ENCODE data around the gene PLAAT5. TPM values are rescaled to one million over a fixed set of nuclear protein-coding genes. Genes with fewer than 3 reads are reported as not detected.

The PLAAT5 gene
- total RNA-seq, 1 donor from 2014 or later = 3.7 TPM

- Histone ChIP-seq H3K9ac (ENCODE audit: low read depth in 1 of 3, low read length in 3 of 3) (no peak overlapping the region), H3K4me3 (ENCODE audit: low read length in 3 of 3) (no peak overlapping the region), H3K27ac (ENCODE audit: low read depth, low read length) (no peak overlapping the region), H3K27me3 (ENCODE audit: control insufficient read depth in 3 of 3, insufficient read depth in 3 of 3, low read length in 3 of 3) (no peaks in the 10 kb centered on the region), H3K4me1 (ENCODE audit: control insufficient read depth in 3 of 3, insufficient read depth in 3 of 3, low read length in 3 of 3) (peaks cover 3 to 9% (median 6%) of the 10 kb centered on the region in 3 donors), H3K9me3 (ENCODE audit: control insufficient read depth in 3 of 3, low read length in 3 of 3) (no peaks in the 10 kb centered on the region), H3K36me3 (ENCODE audit: control insufficient read depth in 3 of 3, insufficient read depth in 3 of 3, low read length in 3 of 3) (no peaks in the 10 kb centered on the region)
Observed at GRCh38 chr11:63516109-63516508, 25.1 kb upstream of the PLAAT5 start.

GRCh38 chr11:63512816-63513215, 21.8 kb upstream of the PLAAT5 start:
- Histone ChIP-seq H3K9me3 (ENCODE audit: control insufficient read depth in 3 of 3, low read length in 3 of 3) (no peaks in the 10 kb centered on the region), H3K4me1 (ENCODE audit: control insufficient read depth in 3 of 3, insufficient read depth in 3 of 3, low read length in 3 of 3) (peaks cover 15 to 33% (median 24%) of the 10 kb centered on the region in 3 donors), H3K36me3 (ENCODE audit: control insufficient read depth in 3 of 3, insufficient read depth in 3 of 3, low read length in 3 of 3) (no peaks in the 10 kb centered on the region), H3K4me3 (ENCODE audit: low read length in 3 of 3) (no peak overlapping the region), H3K9ac (ENCODE audit: low read depth in 1 of 3, low read length in 3 of 3) (peak overlapping the region in 1 of 3 donors; percentile 17), H3K27me3 (ENCODE audit: control insufficient read depth in 3 of 3, insufficient read depth in 3 of 3, low read length in 3 of 3) (no peaks in the 10 kb centered on the region), H3K27ac (ENCODE audit: low read depth, low read length) (no peak overlapping the region)

DNA sequence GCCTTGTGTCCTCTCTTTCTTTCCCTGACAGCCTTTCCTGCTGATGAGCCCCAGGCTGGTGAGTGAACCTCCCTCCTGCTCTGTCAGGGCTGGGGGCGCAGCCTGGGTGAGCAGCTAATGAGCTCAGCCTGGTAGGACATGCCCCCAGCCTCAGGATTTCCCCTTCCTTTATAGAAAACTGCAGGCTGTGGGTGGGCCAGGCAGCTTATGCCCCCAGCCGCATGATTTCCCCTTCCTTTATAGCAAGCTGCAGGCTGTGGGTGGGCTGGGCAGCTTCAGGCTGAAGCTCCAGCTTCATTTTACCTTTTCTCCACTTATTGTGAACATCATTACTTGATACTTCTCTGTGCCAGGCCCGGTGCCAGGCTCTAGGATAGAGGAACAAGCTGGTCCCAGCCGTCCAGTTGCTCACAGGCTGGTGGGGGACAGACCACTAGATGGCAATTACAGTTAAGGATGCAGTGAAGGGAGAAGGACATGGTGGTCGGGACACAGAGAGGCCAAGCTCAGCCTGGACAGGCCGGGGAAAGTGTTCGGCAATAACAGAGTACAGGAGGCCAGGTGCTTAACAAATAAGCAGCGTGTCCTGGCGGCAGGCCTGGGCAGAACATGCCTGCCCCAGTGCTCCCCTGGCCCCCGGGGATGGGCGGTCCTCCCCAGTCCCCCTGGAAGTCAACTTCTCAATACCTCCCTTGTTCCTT, 20.2 kb upstream of the PLAAT5 start:
- Histone ChIP-seq H3K36me3 (ENCODE audit: control insufficient read depth in 3 of 3, insufficient read depth in 3 of 3, low read length in 3 of 3) (no peaks in the 10 kb centered on the region), H3K27me3 (ENCODE audit: control insufficient read depth in 3 of 3, insufficient read depth in 3 of 3, low read length in 3 of 3) (no peaks in the 10 kb centered on the region), H3K4me1 (ENCODE audit: control insufficient read depth in 3 of 3, insufficient read depth in 3 of 3, low read length in 3 of 3) (peaks cover 15 to 40% (median 25%) of the 10 kb centered on the region in 3 donors), H3K27ac (ENCODE audit: low read depth, low read length) (no peak overlapping the region), H3K4me3 (ENCODE audit: low read length in 3 of 3) (no peak overlapping the region), H3K9ac (ENCODE audit: low read depth in 1 of 3, low read length in 3 of 3) (peak overlapping the region in 2 of 3 donors; percentile 54 to 66), H3K9me3 (ENCODE audit: control insufficient read depth in 3 of 3, low read length in 3 of 3) (no peaks in the 10 kb centered on the region)

- Histone ChIP-seq H3K9me3 (ENCODE audit: control insufficient read depth in 3 of 3, low read length in 3 of 3) (no peaks in the 10 kb centered on the region), H3K27ac (ENCODE audit: low read depth, low read length) (peak overlapping the region; percentile 66), H3K4me3 (ENCODE audit: low read length in 3 of 3) (no peak overlapping the region), H3K9ac (ENCODE audit: low read depth in 1 of 3, low read length in 3 of 3) (peak overlapping the region in 2 of 3 donors; percentile 54 to 66), H3K36me3 (ENCODE audit: control insufficient read depth in 3 of 3, insufficient read depth in 3 of 3, low read length in 3 of 3) (no peaks in the 10 kb centered on the region), H3K27me3 (ENCODE audit: control insufficient read depth in 3 of 3, insufficient read depth in 3 of 3, low read length in 3 of 3) (no peaks in the 10 kb centered on the region), H3K4me1 (ENCODE audit: control insufficient read depth in 3 of 3, insufficient read depth in 3 of 3, low read length in 3 of 3) (peaks cover 15 to 45% (median 29%) of the 10 kb centered on the region in 3 donors)
Observed at GRCh38 chr11:63510360-63511047, 19.5 kb upstream of the PLAAT5 start.

GRCh38 chr11:63508745-63509144, 17.8 kb upstream of the PLAAT5 start:
- Histone ChIP-seq H3K36me3 (ENCODE audit: control insufficient read depth in 3 of 3, insufficient read depth in 3 of 3, low read length in 3 of 3) (no peaks in the 10 kb centered on the region), H3K9ac (ENCODE audit: low read depth in 1 of 3, low read length in 3 of 3) (no peak overlapping the region), H3K27ac (ENCODE audit: low read depth, low read length) (no peak overlapping the region), H3K4me3 (ENCODE audit: low read length in 3 of 3) (no peak overlapping the region), H3K27me3 (ENCODE audit: control insufficient read depth in 3 of 3, insufficient read depth in 3 of 3, low read length in 3 of 3) (no peaks in the 10 kb centered on the region), H3K4me1 (ENCODE audit: control insufficient read depth in 3 of 3, insufficient read depth in 3 of 3, low read length in 3 of 3) (peaks cover 15 to 55% (median 36%) of the 10 kb centered on the region in 3 donors), H3K9me3 (ENCODE audit: control insufficient read depth in 3 of 3, low read length in 3 of 3) (no peaks in the 10 kb centered on the region)

GRCh38 chr11:63508009-63508408, 17.0 kb upstream of the PLAAT5 start:
- no peaks in the 10 kb centered on the region for H3K36me3 ChIP-seq (ENCODE audit: control insufficient read depth in 3 of 3, insufficient read depth in 3 of 3, low read length in 3 of 3)
- peaks cover 15 to 50% (median 36%) of the 10 kb centered on the region in 3 donors for H3K4me1 ChIP-seq (ENCODE audit: control insufficient read depth in 3 of 3, insufficient read depth in 3 of 3, low read length in 3 of 3)
- no peaks in the 10 kb centered on the region for H3K9me3 ChIP-seq (ENCODE audit: control insufficient read depth in 3 of 3, low read length in 3 of 3)
- no peak overlapping the region for H3K4me3 ChIP-seq (ENCODE audit: low read length in 3 of 3)
- no peaks in the 10 kb centered on the region for H3K27me3 ChIP-seq (ENCODE audit: control insufficient read depth in 3 of 3, insufficient read depth in 3 of 3, low read length in 3 of 3)
- H3K27ac ChIP-seq (ENCODE audit: low read depth, low read length) = no peak overlapping the region
- no peak overlapping the region for H3K9ac ChIP-seq (ENCODE audit: low read depth in 1 of 3, low read length in 3 of 3)

GRCh38 chr11:63507511-63507910, 16.5 kb upstream of the PLAAT5 start:
- Histone ChIP-seq H3K4me1 (ENCODE audit: control insufficient read depth in 3 of 3, insufficient read depth in 3 of 3, low read length in 3 of 3) (peaks cover 15 to 50% (median 36%) of the 10 kb centered on the region in 3 donors), H3K27ac (ENCODE audit: low read depth, low read length) (no peak overlapping the region), H3K36me3 (ENCODE audit: control insufficient read depth in 3 of 3, insufficient read depth in 3 of 3, low read length in 3 of 3) (no peaks in the 10 kb centered on the region), H3K9me3 (ENCODE audit: control insufficient read depth in 3 of 3, low read length in 3 of 3) (no peaks in the 10 kb centered on the region), H3K4me3 (ENCODE audit: low read length in 3 of 3) (no peak overlapping the region), H3K9ac (ENCODE audit: low read depth in 1 of 3, low read length in 3 of 3) (no peak overlapping the region), H3K27me3 (ENCODE audit: control insufficient read depth in 3 of 3, insufficient read depth in 3 of 3, low read length in 3 of 3) (no peaks in the 10 kb centered on the region)

DNA sequence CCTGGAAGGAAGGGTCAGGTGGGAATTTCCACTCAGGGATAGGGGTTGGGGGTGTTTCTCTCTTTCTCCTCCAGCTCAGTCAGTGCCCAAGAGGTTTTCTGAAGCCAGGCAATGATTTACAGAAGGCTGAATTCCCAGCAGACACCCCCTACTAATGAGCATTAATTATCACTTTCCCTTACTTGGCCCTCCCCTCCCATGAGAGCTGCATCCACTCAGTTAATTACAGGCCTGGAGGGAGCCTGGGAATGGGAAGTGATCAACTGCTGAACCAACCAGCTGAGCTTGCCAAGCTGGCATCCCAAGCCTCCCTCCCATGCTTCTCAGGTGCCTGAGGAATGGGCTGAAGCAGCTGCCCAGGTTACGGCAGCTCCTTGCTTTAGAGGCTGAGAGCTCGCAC, 15.9 kb upstream of the PLAAT5 start:
- no peaks in the 10 kb centered on the region for H3K9me3 ChIP-seq (ENCODE audit: control insufficient read depth in 3 of 3, low read length in 3 of 3)
- no peak overlapping the region for H3K4me3 ChIP-seq (ENCODE audit: low read length in 3 of 3)
- peaks cover 15 to 50% (median 34%) of the 10 kb centered on the region in 3 donors for H3K4me1 ChIP-seq (ENCODE audit: control insufficient read depth in 3 of 3, insufficient read depth in 3 of 3, low read length in 3 of 3)
- no peaks in the 10 kb centered on the region for H3K36me3 ChIP-seq (ENCODE audit: control insufficient read depth in 3 of 3, insufficient read depth in 3 of 3, low read length in 3 of 3)
- no peaks in the 10 kb centered on the region for H3K27me3 ChIP-seq (ENCODE audit: control insufficient read depth in 3 of 3, insufficient read depth in 3 of 3, low read length in 3 of 3)
- no peak overlapping the region for H3K9ac ChIP-seq (ENCODE audit: low read depth in 1 of 3, low read length in 3 of 3)
- no peak overlapping the region for H3K27ac ChIP-seq (ENCODE audit: low read depth, low read length)

- Histone ChIP-seq H3K4me1 (ENCODE audit: control insufficient read depth in 3 of 3, insufficient read depth in 3 of 3, low read length in 3 of 3) (peaks cover 11 to 45% (median 29%) of the 10 kb centered on the region in 3 donors), H3K9me3 (ENCODE audit: control insufficient read depth in 3 of 3, low read length in 3 of 3) (no peaks in the 10 kb centered on the region), H3K27me3 (ENCODE audit: control insufficient read depth in 3 of 3, insufficient read depth in 3 of 3, low read length in 3 of 3) (no peaks in the 10 kb centered on the region), H3K27ac (ENCODE audit: low read depth, low read length) (no peak within 1 kb of the TSS), H3K36me3 (ENCODE audit: control insufficient read depth in 3 of 3, insufficient read depth in 3 of 3, low read length in 3 of 3) (no peaks in the 10 kb centered on the region), H3K4me3 (ENCODE audit: low read length in 3 of 3) (no peak within 1 kb of the TSS), H3K9ac (ENCODE audit: low read depth in 1 of 3, low read length in 3 of 3) (no peak within 1 kb of the TSS)
Observed at GRCh38 chr11:63505857-63506528, 15.0 kb upstream of the PLAAT5 start, which contains the start of gene LGALS12. TSS of gene LGALS12 (plus strand) at chr11:63506084. CDS start at chr11:63506459, 375 bp downstream.

Measured in skeletal muscle tissue (tissue), 4 donors.